Hematopoietic multipotent progenitor cell treated with erythropoietin and hydrocortisone succinate and interleukin-3 and kit ligand, for 4 days (in vitro differentiated cells): ENCODE measurements around the gene CGRRF1.

Experiments
- DNase-seq: peaks from one replicate; pipeline ENCODE4 v3.0.0-alpha.2; 2015

CGRRF1 gene

GRCh38 chr14:54554401-54554800 is 44.7 kb downstream of the CGRRF1 start:
- DNase-seq = no peak

DNA sequence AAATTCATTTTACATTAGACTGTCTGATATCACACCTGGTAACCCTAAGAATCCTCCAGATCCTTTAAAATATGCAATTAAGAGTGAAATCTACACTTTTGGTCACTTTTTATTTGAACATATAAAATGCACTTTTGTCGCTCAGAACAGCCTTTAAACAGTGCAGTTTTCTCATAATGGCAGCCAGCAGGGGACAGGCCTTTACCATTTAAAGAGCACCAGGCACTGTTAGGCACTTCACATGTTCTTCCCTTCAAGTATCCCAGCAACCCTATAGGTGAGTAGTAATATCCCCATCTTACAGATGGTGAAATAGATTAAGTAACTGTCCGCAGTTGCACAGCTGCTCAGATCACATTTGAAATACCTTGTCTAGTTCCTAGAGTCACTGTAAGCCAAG is 45.9 kb downstream of the CGRRF1 start:
- DNase-seq = no peak

DNA sequence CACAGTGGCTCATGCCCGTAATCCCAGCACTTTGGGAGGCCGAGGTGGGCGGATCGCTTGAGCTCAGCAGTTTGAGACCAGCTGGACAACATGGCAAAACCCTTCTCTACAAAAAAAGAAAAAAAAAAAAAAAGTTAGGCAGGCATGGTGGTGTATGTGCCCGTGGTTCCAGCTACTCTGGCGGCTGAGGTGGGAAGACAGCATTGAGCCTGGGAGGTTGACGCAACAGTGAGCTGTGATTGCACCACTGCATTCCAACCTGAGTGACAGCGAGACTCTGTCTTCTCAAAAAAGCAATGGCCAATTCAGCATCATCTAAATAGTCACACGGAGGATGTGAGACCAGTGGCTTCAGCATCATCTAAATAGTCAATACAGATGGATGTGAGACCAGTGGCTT is 46.8 kb downstream of the CGRRF1 start:
- DNase-seq = no peak

DNA sequence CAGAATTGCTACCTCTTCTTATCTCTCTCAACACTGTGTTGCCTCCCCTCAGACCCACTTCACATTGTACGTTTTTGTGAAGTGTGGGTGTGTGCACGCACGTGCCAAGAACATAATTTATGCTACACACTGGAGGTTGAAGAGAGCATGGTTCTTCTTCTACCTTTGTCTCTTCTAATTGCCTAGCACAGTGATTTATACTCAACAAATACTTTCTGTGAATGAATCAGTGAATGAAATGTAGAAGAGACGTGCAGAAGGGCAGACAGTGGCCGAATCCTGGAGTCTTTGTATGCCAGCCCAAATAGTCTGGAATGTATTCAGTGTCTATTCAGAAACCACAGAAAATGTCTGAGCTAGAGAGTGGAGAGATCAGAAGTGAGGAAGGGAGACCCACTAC is 52.6 kb downstream of the CGRRF1 start:
- no peak for DNase-seq

DNA sequence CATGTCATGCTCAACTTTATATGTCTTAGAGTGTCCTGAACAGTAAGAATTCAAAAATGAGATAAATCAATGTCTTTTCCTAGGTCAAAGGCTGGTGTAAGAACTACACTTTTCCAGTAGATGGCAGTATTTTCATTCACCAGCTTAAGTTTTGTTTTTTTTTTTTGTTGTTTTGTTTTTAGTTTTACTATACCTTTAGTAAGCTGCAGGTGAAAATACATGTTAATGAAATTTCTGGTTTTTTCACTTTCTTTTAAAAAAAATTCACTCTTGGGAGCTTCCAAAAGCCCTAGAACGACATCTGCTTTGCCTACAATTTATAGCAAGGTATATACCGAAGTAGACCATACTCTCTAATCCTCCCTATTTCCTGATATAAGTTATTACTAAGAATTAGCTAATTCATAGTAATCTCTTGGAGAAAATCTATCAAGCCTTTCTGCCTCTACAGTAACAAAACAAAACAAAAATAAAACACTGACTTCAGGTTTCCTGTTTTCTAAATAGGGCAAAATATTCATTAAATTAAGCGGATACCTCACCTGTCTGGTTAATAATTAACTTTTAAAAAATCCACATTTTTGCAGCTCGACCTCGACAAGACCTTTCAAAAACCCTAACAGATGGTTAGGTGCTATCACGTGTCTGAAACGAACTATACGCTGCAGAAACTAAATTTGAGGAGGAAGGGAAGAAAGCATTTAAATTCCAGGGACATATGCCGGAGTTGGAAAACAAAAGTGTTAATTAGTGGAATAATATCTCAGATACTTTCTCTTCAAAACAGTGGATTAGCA is 54.6 kb downstream of the CGRRF1 start:
- peak; percentile 69 for DNase-seq

DNA sequence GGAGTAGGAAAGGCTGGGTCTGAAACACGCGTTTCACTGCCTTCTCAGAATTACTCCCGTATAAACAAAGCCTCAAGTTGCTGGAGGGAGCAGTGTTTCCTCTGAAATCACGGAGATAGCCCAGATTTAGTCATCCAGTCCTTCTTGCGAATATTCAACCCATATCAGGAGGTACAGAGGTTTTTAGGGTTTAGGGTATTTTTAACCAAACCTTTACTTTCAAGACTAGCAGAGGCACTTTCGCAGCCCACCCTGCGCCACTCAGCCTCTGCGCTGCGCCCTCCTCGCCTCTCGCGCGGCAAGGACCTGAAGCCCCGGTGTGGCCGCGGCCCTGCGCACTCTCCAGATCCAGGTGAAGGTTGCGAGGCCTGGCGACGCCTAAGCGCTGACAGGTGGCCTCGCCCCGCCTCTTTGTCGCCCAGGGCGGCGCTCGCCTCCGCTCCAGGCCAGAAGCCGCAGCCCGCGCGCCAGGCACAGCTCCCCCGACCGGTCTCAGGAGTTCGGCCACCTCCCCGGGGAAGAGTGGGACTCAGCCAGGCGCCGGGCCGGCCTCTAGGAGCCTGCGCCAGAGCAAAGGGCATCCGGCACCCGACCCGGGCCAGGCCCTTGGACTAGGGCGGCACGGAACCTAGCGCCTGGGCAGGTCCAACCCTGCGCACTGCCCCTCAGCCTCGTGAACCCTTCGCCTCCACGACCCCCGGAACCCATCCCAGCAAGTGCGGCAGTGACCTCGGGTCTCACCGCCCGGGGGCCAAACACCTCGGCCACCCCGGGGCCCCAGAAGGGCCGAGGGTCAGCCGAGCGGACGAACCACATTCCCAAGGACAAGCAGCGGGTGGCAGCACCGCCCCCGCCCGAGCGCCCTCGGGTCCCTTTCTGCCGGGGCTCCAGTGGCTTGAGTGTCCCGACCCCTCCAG is 55.4 kb downstream of the CGRRF1 start:
- DNase-seq = peak; percentile 42

- DNase-seq = peak; percentile 80
Measured at GRCh38 chr14:54565785-54566409, 56.2 kb downstream of the CGRRF1 start.

GRCh38 chr14:54566410-54567223 is 56.9 kb downstream of the CGRRF1 start, which contains the start of gene SAMD4A:
TSS of gene SAMD4A (plus strand) at chr14:54567128. CDS start at chr14:54567917, 789 bp downstream.
- DNase-seq = peak; percentile 84

DNA sequence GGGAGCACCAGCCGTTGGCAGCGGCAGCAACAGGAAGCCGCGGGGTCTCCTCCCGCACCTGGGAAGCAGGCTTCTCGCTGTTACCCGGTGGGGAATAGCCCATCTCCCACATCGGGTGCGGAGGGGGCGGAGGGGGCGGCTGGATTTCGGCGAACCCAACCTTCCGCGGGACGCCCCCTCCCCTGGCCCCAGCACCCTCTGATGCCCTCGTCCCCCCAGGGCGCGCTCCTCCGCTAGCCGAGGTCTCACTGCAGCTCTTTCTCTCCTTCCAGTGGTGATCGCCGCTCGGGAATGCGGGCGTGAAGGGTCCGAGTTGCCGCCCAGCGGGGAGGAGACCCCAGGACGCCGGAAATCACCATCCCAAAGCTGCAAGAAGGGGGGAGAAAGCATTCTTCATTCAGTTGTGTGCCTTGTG is 57.5 kb downstream of the CGRRF1 start:
- no peak for DNase-seq

DNA sequence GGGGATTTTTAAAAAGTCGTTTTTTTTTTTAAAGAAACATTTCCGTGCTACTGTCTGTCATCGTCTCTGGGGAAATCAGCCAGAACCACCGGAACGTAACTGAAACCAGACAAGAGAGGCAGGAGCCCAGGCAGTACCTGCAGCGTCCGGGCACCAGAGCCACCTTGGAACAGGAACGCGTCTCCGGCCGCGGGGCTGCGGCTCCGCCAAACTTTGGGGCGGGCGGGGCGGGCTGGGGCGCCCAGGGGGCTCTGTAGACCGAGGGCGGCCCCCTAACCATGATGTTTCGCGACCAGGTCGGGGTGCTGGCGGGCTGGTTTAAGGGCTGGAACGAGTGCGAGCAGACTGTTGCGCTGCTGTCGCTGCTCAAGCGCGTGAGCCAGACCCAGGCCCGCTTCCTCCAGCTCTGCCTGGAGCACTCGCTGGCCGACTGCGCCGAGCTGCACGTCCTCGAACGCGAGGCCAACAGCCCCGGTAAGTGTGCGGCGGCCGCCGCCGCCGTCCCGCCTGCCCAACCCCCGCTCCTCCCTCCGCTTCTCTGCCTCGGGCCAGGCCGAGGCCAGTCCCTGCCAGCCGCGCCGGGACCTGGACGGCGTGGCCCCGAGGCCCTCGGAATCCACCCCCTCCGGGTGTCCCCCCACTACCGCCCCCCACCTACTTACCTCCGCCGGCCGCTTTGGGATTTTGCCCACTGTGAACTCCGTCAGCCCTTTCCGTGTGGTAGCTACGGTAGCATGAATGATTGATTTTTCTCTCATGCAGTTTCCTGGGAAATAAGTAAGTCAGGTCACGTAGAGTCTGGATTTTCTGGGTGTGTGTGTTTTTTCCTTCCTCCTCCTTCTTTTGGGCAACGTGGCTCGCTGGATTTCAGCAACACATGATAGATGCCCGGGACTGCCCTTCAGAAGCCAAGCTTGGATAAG is 58.2 kb downstream of the CGRRF1 start:
- DNase-seq = peak; percentile 67

- no peak for DNase-seq
Measured at GRCh38 chr14:54568821-54569595, 59.3 kb downstream of the CGRRF1 start.

DNA sequence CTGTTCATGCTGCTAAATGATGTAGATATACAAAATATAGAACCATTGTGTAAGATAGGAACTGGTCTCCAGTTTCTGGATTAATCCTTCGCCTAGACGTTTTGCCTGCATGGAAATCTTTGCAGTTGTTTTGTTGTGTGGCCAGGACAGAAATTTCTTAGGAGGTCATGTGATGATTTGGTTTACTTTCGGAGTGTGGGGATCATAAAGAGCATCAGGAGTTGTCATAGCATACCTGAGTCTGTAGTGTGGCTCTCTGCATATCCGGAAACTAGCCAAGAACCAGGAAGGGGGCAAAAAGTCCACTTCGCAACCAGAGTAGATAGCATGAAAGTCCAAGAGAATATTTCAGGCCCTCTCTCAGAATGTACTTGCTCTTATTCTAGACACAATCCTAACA is 60.3 kb downstream of the CGRRF1 start:
- DNase-seq = no peak

DNA sequence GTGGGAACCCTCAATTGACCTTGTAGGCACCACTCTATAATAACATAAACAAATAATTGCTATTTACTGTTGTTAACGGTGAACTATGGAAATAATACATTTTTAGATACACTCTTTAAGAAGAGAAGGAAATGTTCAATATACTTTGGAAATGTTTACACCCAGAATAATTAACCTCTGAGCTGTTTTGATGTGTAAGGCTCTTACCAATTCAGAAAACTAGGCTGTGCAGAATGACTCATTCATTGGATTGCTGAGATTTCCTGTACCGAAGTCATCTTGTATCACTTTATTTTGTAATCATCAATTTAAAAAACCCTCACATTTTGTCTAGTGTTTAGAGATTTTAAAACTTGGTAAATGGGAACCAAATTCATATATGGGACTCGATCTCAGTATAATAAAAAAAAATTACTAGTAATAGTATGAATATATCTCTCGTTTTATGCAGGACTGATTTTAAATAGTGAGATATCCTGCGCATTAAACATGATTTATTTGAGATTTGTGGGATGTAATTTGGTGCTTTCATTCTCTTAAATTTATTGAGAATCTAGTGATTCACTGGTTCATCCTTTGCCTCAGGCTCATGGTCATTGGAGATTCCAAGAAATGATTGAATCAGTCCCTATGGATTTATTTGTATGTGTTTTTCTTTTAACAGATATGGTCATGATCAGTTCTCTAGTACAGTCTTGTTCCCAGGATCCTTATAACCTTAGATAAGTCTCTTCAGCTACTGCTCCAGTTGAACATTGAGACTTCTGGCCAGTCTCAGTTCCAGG is 61.1 kb downstream of the CGRRF1 start:
- no peak for DNase-seq

DNA sequence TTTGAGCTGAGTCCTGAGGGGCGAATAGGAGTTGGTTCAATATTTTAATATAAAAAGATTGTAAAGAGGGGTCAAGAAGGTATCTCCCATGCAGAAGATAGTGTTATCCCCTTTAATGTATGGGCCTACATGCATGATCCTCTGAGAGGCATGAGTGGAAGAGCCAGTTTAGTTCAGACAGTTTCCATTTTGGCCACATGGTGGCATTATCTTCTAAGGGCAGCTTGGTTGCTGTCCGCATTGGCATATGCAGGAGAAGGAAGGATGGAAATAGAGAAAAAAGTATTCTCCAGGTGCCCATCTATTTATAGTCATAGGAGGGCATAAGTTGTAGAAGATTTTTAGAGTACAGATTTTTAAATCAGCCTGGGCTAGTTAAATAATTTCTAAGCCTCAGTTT is 62.6 kb downstream of the CGRRF1 start:
- DNase-seq = peak; percentile 56

GRCh38 chr14:54574528-54574927 is 64.8 kb downstream of the CGRRF1 start:
- DNase-seq = no peak

DNA sequence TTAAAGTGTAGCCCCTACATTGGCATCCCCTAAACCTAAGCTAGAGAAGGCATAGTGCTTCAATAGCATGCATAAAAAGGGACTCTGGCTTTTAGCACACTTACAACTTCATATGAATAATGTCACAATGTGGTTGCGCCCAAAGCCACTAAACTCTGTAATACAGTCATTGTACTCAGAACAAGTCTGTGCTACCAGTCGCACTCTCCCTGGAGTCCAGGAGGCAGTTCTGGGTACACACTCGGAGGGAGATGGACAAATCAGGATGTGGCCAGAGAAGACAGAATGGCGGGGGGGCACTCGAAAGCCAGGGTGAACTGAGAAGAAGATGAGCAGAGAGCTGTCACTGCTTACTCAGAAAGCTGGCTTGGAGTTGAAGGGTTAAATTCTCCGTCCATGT is 67.8 kb downstream of the CGRRF1 start:
- no peak for DNase-seq

GRCh38 chr14:54577977-54578376 is 68.3 kb downstream of the CGRRF1 start:
- no peak for DNase-seq

DNA sequence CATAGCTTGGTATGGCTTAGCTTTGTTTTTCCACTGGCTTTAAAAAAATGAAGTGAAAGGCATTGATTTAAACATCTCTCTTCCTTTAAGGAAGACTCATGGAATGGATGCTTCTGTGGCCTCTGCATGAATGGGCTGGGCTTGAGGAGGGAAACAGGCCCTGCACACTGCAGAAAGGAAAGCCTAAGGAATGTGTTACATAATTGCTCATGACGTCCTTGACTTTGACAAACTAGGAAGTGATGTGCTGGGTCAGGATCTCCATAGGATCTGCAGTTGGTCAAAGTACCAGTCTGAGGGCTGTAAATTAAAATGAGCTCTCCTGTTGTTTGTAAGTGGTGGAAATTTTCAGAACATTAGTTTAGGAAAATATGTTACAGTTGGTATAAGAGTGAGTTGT is 69.9 kb downstream of the CGRRF1 start:
- no peak for DNase-seq

GRCh38 chr14:54580933-54581332 is 71.2 kb downstream of the CGRRF1 start:
- DNase-seq = no peak

- no peak for DNase-seq
Measured at GRCh38 chr14:54582334-54582733, 72.6 kb downstream of the CGRRF1 start.
